Tibial artery (tissue), 4 donors: Measurements from ENCODE around the gene CUX1.

Experiments
- DNase-seq, 2 donors: peaks; one replicate each; pipeline ENCODE4 v3.0.0-alpha.2; 2019
- H3K27ac ChIP-seq, 2 donors: fragments of 200-600 bp; sonication (generic) in 1 of 2; 1 replicate in 1 of 2; 2 replicates in 1 of 2; pipeline ENCODE4 v1.5.1; 2018 to 2019; ENCODE audit warnings: mild to moderate bottlenecking in 1 of 2
- H3K27me3 ChIP-seq, 2 donors: fragments of 200-600 bp; sonication (generic) in 1 of 2; one replicate each; pipeline versions ENCODE4 v1.5.1 to v1.6.0; 2016 to 2019
- H3K36me3 ChIP-seq, 3 donors: fragments of 200-600 bp; sonication (generic) in 2 of 3; one replicate each; pipeline ENCODE4 v1.5.1; 2016 to 2019; ENCODE audit warnings: mild to moderate bottlenecking in 2 of 3
- H3K4me1 ChIP-seq, 4 donors: fragments of 200-600 bp; sonication (generic) in 2 of 4; 1 replicate in 3 of 4; 2 replicates in 1 of 4; pipeline ENCODE4 v1.5.1; 2016 to 2019
- H3K4me3 ChIP-seq, 2 donors: fragments of 200-600 bp; sonication (generic) in 1 of 2; 1 replicate in 1 of 2; 2 replicates in 1 of 2; pipeline ENCODE4 v1.5.1; 2018 to 2019; ENCODE audit warnings: mild to moderate bottlenecking in 2 of 2
- H3K9me3 ChIP-seq, 3 donors: fragments of 200-600 bp; sonication (generic) in 1 of 3; one replicate each; pipeline ENCODE4 v1.5.1; 2016 to 2019
- CTCF ChIP-seq, 2 experiments: fragments of 200-600 bp in 1 of 2; fragments of 450-650 bp in 1 of 2; IDR thresholded peaks; one replicate each; pipeline ENCODE4 v1.5.1; 2017 to 2019; ENCODE audit warnings: antibody characterized with exemption in 2 of 2, mild to moderate bottlenecking in 1 of 2, moderate library complexity in 1 of 2
- intact Hi-C: fragments of 100-400 bp; cut with DNase I; formaldehyde crosslinking; loops from one replicate; pipeline ENCODE4 v1.15.0; 2023; ENCODE audit warnings: low total_unique reads

Gene CUX1

DNA sequence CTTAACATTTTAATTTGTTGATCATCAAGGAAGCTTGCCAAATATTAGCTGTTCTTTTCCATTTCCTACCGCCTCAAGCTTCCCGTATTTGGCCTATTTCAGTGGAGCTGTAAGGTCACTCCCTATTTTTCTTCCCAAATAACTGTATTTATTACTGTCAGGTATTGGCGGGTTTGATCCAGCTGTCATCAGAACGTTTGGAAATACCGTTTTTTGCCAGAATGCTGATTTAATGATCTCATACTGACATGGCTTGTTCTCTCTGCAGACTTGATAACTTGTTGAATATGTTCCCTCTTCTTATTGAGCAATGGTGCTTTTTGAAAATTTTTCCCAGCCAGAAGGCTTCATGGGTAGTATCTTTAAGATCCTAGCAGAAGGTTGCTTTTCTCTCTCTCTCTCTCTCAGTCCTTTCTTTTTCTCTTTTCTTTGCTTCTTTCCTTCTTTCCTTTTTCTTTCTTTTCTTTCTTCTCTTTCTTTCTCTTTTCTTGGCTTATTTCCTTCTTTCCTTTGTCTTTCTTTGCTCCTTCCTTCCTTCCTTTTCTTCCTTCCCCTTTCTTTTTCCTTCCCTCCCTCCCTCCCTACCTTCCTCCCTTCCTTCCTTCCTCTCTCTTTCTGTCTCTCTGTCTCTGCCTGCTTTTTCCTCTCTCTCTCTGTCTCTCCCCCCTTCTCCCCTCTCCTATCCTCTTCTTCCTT is 42.1 kb downstream of the CUX1 start:
- DNase-seq = no peak
- intact Hi-C loops = no loop called here
- Histone ChIP-seq H3K4me1 (peaks cover 0 to 32% (median 13%) of the 10 kb centered on the region in 4 donors), H3K9me3 (no peaks in the 10 kb centered on the region), H3K36me3 (no peaks in the 10 kb centered on the region), H3K27me3 (no peaks in the 10 kb centered on the region), H3K4me3 (no peak overlapping the region), H3K27ac (peak overlapping the region; percentile 56)
- TF ChIP-seq CTCF (IDR thresholded peaks at IDR 0.05) = no peak

- Histone ChIP-seq H3K27me3 (no peaks in the 10 kb centered on the region), H3K27ac (peak overlapping the region; percentile 56), H3K4me3 (no peak overlapping the region), H3K9me3 (no peaks in the 10 kb centered on the region), H3K36me3 (no peaks in the 10 kb centered on the region), H3K4me1 (peaks cover 0 to 31% (median 13%) of the 10 kb centered on the region in 4 donors)
- no peak for TF ChIP-seq CTCF (IDR thresholded peaks at IDR 0.05)
- intact Hi-C loops = no loop called here
- no peak for DNase-seq
Observed at GRCh38 chr7:101860316-101861217, 43.1 kb downstream of the CUX1 start.

DNA sequence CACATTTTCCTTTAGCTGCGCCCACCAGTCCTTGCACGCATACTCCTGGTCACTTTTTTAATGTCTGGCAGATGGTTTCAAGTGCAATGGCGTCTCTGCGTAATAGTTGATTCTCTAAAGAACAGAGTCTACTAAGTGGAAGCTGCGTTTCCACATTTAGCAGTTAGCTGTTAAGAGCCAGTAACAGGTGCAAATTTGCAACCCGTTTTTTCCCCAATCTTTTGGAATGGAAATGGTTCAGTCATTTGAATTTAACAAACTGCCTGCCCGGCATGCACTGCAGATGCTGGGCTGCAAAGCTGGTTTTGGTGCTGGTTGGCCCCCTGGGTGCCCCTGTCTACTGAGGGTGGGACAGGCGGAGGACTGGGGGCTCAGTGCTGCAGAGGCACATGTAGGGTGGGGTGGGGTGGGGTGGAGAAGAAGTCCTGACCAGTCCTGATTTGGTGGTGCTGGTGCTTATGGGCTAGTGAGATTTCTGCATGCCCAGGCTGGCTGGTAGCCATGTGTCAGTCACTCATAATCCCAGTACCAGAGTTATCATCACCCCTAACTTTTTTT is 43.9 kb downstream of the CUX1 start:
- peaks cover 0 to 24% (median 11%) of the 10 kb centered on the region in 4 donors for H3K4me1 ChIP-seq
- intact Hi-C loops = no loop called here
- no peak overlapping the region for H3K4me3 ChIP-seq
- H3K9me3 ChIP-seq = no peaks in the 10 kb centered on the region
- H3K27me3 ChIP-seq = no peaks in the 10 kb centered on the region
- no peaks in the 10 kb centered on the region for H3K36me3 ChIP-seq
- DNase-seq = no peak
- TF ChIP-seq CTCF (IDR thresholded peaks at IDR 0.05) = no peak
- H3K27ac ChIP-seq = no peak overlapping the region

- H3K36me3 ChIP-seq = no peaks in the 10 kb centered on the region
- peaks cover 0 to 21% (median 5%) of the 10 kb centered on the region in 4 donors for H3K4me1 ChIP-seq
- TF ChIP-seq CTCF (IDR thresholded peaks at IDR 0.05) = no peak
- no peak overlapping the region for H3K4me3 ChIP-seq
- no peak overlapping the region for H3K27ac ChIP-seq
- DNase-seq = no peak
- H3K9me3 ChIP-seq = no peaks in the 10 kb centered on the region
- intact Hi-C loops = no loop called here
- no peaks in the 10 kb centered on the region for H3K27me3 ChIP-seq
Observed at GRCh38 chr7:101862280-101863220, 45.1 kb downstream of the CUX1 start.

DNA sequence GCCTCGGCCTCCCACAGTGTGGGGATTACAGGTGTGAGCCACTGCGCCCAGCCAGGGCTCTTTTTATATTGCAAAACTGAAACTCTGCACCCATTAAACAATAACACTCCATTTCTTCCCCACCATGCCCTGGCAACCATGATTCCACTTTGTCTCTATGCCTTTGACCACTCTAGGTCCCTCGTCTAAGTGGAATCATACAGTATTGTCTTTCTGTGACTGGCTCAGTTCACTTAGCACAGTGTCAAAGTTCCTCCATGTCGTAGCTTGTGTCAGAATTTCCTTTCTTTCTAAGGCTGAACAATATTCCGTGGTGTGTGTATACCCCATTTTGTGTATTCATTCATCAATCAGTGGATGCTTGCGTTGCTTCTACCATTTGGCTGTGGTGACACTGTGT is 46.2 kb downstream of the CUX1 start:
- DNase-seq = no peak
- no peak overlapping the region for H3K4me3 ChIP-seq
- H3K9me3 ChIP-seq = no peaks in the 10 kb centered on the region
- H3K4me1 ChIP-seq = peaks cover 0 to 22% (median 9%) of the 10 kb centered on the region in 4 donors
- no peaks in the 10 kb centered on the region for H3K27me3 ChIP-seq
- H3K27ac ChIP-seq = no peak overlapping the region
- H3K36me3 ChIP-seq = no peaks in the 10 kb centered on the region
- intact Hi-C loops = no loop called here
- TF ChIP-seq CTCF (IDR thresholded peaks at IDR 0.05) = no peak
